Glutamatergic neuron (in vitro differentiated cells): Measurements from ENCODE around the gene PRKAR1B. TPM values are rescaled to one million over a fixed set of nuclear protein-coding genes. Genes with fewer than 3 reads are reported as not detected.

Source experiments
- DNase-seq: peaks from one replicate; pipeline ENCODE4 v3.0.0; 2022
- H3K27ac Mint-ChIP-seq: one replicate; pipeline ENCODE4 v1.8.0; 2020; ENCODE audit warnings: mild to moderate bottlenecking, mixed read lengths, inconsistent platforms; ENCODE audit not compliant: unreplicated experiment
- H3K27me3 Mint-ChIP-seq: one replicate; pipeline ENCODE4 v1.8.0; 2020; ENCODE audit warnings: mild to moderate bottlenecking, moderate library complexity, mixed read lengths, inconsistent platforms; ENCODE audit not compliant: unreplicated experiment
- H3K36me3 Mint-ChIP-seq: one replicate; pipeline ENCODE4 v1.8.0; 2020; ENCODE audit warnings: mild to moderate bottlenecking, mixed read lengths, inconsistent platforms; ENCODE audit not compliant: unreplicated experiment
- H3K4me1 Mint-ChIP-seq: one replicate; pipeline ENCODE4 v1.8.0; 2020; ENCODE audit warnings: mild to moderate bottlenecking, low read depth, mixed read lengths, inconsistent platforms; ENCODE audit not compliant: unreplicated experiment
- H3K4me3 Mint-ChIP-seq: one replicate; pipeline ENCODE4 v1.8.0; 2020; ENCODE audit warnings: mild to moderate bottlenecking, mixed read lengths, inconsistent platforms; ENCODE audit not compliant: unreplicated experiment
- H3K9me3 Mint-ChIP-seq: one replicate; pipeline ENCODE4 v1.8.0; 2020; ENCODE audit warnings: mild to moderate bottlenecking, moderate library complexity, mixed read lengths, inconsistent platforms; ENCODE audit not compliant: unreplicated experiment
- CTCF ChIP-seq: fragments of 200-600 bp; sonication (generic); IDR thresholded peaks from one replicate; pipeline ENCODE4 v1.5.0; 2021; ENCODE audit not compliant: partially characterized antibody, unreplicated experiment
- total RNA-seq: library from RNA; stranded (reverse); fragmentation: NEBNext Ultra II Directional; extraction: Animal tissue kit (Norgen Biotek cat#: 25700); gene quantifications from one replicate; pipeline ENCODE4 v1.2.1, GENCODE V29; 2021; ENCODE audit not compliant: unreplicated experiment

The PRKAR1B gene
- total RNA-seq, 1 donor from 2014 or later: 12.8 TPM

GRCh38 chr7:512541-513311 is 214.4 kb downstream of the PRKAR1B start:
- TF ChIP-seq CTCF: no peak
- DNase-seq: peak; percentile 17
- H3K27ac Mint-ChIP-seq: no peak overlapping the region
- peaks cover 17% of the 10 kb centered on the region for H3K27me3 Mint-ChIP-seq
- no peaks in the 10 kb centered on the region for H3K36me3 Mint-ChIP-seq
- no peak overlapping the region for H3K4me3 Mint-ChIP-seq
- peaks cover 13% of the 10 kb centered on the region for H3K4me1 Mint-ChIP-seq
- peaks cover 2% of the 10 kb centered on the region for H3K9me3 Mint-ChIP-seq

- H3K27me3 Mint-ChIP-seq: peaks cover 17% of the 10 kb centered on the region
Measured at GRCh38 chr7:512146-512510, 215.0 kb downstream of the PRKAR1B start.

GRCh38 chr7:511476-512145 is 215.5 kb downstream of the PRKAR1B start:
- TF ChIP-seq CTCF: no peak
- H3K27me3 Mint-ChIP-seq: peaks cover 17% of the 10 kb centered on the region
- no peak overlapping the region for H3K4me3 Mint-ChIP-seq
- H3K27ac Mint-ChIP-seq: no peak overlapping the region
- no peaks in the 10 kb centered on the region for H3K36me3 Mint-ChIP-seq
- peaks cover 11% of the 10 kb centered on the region for H3K4me1 Mint-ChIP-seq
- peak; percentile 12 for DNase-seq
- H3K9me3 Mint-ChIP-seq: peaks cover 2% of the 10 kb centered on the region

More at GRCh38 chr7:512146-512510, 215.0 kb downstream of the PRKAR1B start:
- Mint-ChIP-seq H3K4me3 (no peak overlapping the region), H3K9me3 (peaks cover 2% of the 10 kb centered on the region), H3K36me3 (no peaks in the 10 kb centered on the region), H3K27ac (no peak overlapping the region), H3K4me1 (peaks cover 11% of the 10 kb centered on the region)
- TF ChIP-seq CTCF: no peak
- DNase-seq: no peak

GRCh38 chr7:510782-511281 is 216.2 kb downstream of the PRKAR1B start:
- DNase-seq: peak; percentile 13
- no peak for TF ChIP-seq CTCF
- peaks cover 12% of the 10 kb centered on the region for H3K27me3 Mint-ChIP-seq
- H3K4me3 Mint-ChIP-seq: no peak overlapping the region
- no peaks in the 10 kb centered on the region for H3K36me3 Mint-ChIP-seq
- H3K4me1 Mint-ChIP-seq: peaks cover 11% of the 10 kb centered on the region
- no peak overlapping the region for H3K27ac Mint-ChIP-seq
- peaks cover 2% of the 10 kb centered on the region for H3K9me3 Mint-ChIP-seq

- DNase-seq: peak; percentile 11
- no peaks in the 10 kb centered on the region for H3K36me3 Mint-ChIP-seq
- no peak for TF ChIP-seq CTCF
- H3K4me1 Mint-ChIP-seq: peaks cover 10% of the 10 kb centered on the region
- peaks cover 6% of the 10 kb centered on the region for H3K27me3 Mint-ChIP-seq
- H3K9me3 Mint-ChIP-seq: peaks cover 5% of the 10 kb centered on the region
- H3K4me3 Mint-ChIP-seq: no peak overlapping the region
- H3K27ac Mint-ChIP-seq: no peak overlapping the region
Measured at GRCh38 chr7:510131-510481, 217.0 kb downstream of the PRKAR1B start.
